SU-DHL-6 (cell line): ENCODE measurements around the gene ADGRD2.

Source experiments
- CTCF ChIP-seq: fragments of 200-600 bp; sonication (generic); IDR thresholded peaks from one replicate; pipeline ENCODE4 v1.5.1; 2017; ENCODE audit warnings: antibody characterized with exemption, mild to moderate bottlenecking, low read length, moderate library complexity; ENCODE audit not compliant: insufficient read depth, poor library complexity, severe bottlenecking
- EZH2phosphoT487 ChIP-seq: fragments of 200-600 bp; sonication (generic), shearing (Covaris generic); conservative IDR thresholded peaks from 2 replicates; pipeline ENCODE4 v1.6.1; 2018; ENCODE audit warnings: mild to moderate bottlenecking, antibody characterized with exemption, low read length, moderate library complexity, mixed read lengths

- TF ChIP-seq CTCF (no peak), EZH2phosphoT487 (no peak)
Observed at GRCh38 chr9:124492818-124493217, 42.6 kb downstream of the ADGRD2 start.
